Stimulated activated CD8-positive, alpha-beta memory T cell treated with anti-CD3 and anti-CD28 coated beads, Interleukin-12 subunit alpha, Interleukin-12 subunit beta, amount 100 ng/mL, for 1 hour (primary cell): ENCODE results near the gene LIME1.

Experiments
- DNase-seq: peaks from one replicate; pipeline ENCODE4 v3.0.0-alpha.2; 2020; ENCODE audit warnings: low read depth

LIME1 gene

GRCh38 chr20:63735859-63736718 is at the start of gene LIME1:
LIME1 (plus strand) TSS chr20:63736664; CDS start chr20:63737550, 886 bp downstream.
- DNase-seq: peak; percentile 56

GRCh38 chr20:63687419-63688178 is 48.9 kb upstream of the LIME1 start:
- no peak for DNase-seq

- no peak for DNase-seq
Observed at GRCh38 chr20:63688228-63689045, 48.0 kb upstream of the LIME1 start.

GRCh38 chr20:63689046-63690002 is 47.1 kb upstream of the LIME1 start:
- DNase-seq: no peak

- no peak for DNase-seq
Observed at GRCh38 chr20:63690003-63690897, 46.2 kb upstream of the LIME1 start.

- no peak for DNase-seq
Observed at GRCh38 chr20:63690898-63691710, 45.4 kb upstream of the LIME1 start.

- no peak for DNase-seq
Observed at GRCh38 chr20:63691711-63692435, 44.6 kb upstream of the LIME1 start.

GRCh38 chr20:63692436-63693082 is 43.9 kb upstream of the LIME1 start:
- DNase-seq: no peak

GRCh38 chr20:63693083-63693732 is 43.3 kb upstream of the LIME1 start:
- no peak for DNase-seq

- DNase-seq: no peak
Observed at GRCh38 chr20:63693733-63694583, 42.5 kb upstream of the LIME1 start.

- no peak for DNase-seq
Observed at GRCh38 chr20:63694584-63695423, 41.7 kb upstream of the LIME1 start.

- DNase-seq: no peak
Observed at GRCh38 chr20:63695424-63696305, 40.8 kb upstream of the LIME1 start.

GRCh38 chr20:63696306-63696627 is 40.2 kb upstream of the LIME1 start:
- no peak for DNase-seq

GRCh38 chr20:63696628-63697356 is 39.7 kb upstream of the LIME1 start, which contains the start of gene TNFRSF6B:
TNFRSF6B (plus strand) TSS chr20:63696652; CDS start chr20:63696768, 116 bp downstream.
- no peak for DNase-seq
